Suppressor macrophage treated with lipopolysaccharide for 1 hour (primary cell): ENCODE data around the gene SYNJ1.
"Not testable (repeated sequence)": the region's sequence is repeated elsewhere in the genome, so short reads cannot be mapped to it uniquely, and the experiment has no call there.

Experiments
- DNase-seq, 3 donors: peaks; one replicate each; pipeline ENCODE4 v3.0.0-alpha.2; 2020 to 2022

SYNJ1 gene, protein sequence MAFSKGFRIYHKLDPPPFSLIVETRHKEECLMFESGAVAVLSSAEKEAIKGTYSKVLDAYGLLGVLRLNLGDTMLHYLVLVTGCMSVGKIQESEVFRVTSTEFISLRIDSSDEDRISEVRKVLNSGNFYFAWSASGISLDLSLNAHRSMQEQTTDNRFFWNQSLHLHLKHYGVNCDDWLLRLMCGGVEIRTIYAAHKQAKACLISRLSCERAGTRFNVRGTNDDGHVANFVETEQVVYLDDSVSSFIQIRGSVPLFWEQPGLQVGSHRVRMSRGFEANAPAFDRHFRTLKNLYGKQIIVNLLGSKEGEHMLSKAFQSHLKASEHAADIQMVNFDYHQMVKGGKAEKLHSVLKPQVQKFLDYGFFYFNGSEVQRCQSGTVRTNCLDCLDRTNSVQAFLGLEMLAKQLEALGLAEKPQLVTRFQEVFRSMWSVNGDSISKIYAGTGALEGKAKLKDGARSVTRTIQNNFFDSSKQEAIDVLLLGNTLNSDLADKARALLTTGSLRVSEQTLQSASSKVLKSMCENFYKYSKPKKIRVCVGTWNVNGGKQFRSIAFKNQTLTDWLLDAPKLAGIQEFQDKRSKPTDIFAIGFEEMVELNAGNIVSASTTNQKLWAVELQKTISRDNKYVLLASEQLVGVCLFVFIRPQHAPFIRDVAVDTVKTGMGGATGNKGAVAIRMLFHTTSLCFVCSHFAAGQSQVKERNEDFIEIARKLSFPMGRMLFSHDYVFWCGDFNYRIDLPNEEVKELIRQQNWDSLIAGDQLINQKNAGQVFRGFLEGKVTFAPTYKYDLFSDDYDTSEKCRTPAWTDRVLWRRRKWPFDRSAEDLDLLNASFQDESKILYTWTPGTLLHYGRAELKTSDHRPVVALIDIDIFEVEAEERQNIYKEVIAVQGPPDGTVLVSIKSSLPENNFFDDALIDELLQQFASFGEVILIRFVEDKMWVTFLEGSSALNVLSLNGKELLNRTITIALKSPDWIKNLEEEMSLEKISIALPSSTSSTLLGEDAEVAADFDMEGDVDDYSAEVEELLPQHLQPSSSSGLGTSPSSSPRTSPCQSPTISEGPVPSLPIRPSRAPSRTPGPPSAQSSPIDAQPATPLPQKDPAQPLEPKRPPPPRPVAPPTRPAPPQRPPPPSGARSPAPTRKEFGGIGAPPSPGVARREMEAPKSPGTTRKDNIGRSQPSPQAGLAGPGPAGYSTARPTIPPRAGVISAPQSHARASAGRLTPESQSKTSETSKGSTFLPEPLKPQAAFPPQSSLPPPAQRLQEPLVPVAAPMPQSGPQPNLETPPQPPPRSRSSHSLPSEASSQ (N-terminal part only)

DNA sequence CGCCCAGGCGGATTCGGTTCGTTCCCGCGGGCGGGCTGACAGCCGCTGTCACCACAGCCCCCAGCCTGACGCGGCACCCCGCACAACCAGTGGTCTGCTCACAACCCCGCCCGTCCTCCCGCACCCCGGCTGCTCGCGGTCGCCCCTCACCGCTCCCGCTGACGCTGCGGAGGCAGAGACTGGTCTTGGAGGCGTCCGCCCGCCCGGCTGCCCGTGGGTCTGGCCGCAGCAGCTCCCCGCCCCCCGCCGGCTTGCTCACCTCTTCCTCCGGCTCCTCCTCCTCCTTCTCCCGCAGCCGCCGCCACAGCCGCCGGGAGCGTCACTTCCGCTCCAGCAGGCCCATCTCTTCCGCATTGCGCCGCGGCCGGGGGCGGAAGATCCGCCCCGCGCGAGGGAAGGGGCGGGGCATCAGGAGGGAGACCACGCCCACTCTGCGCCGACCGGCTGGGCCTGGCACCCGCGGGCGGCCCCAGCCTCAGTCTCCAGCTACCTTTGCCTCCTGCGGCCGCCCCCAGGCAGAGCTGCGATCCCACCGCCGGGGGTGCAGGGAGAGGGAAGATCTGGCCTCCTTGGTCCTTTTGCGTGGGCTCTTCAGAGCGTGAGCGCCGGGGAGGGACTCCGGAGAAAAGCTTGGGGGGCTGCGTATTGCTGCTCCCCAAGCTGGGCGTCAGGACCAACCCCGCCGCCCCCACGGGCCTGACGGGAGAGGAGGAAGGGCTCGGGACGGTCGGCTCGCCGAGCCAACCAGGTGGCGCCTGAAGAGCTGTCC, at the start of gene SYNJ1:
TSS of gene SYNJ1 (minus strand) at position 327 of the 769 bp plus-strand sequence. CDS start 1,118 bp downstream, outside the sequence.
- DNase-seq = peak; percentile 98 to 99 (median 98)

DNA sequence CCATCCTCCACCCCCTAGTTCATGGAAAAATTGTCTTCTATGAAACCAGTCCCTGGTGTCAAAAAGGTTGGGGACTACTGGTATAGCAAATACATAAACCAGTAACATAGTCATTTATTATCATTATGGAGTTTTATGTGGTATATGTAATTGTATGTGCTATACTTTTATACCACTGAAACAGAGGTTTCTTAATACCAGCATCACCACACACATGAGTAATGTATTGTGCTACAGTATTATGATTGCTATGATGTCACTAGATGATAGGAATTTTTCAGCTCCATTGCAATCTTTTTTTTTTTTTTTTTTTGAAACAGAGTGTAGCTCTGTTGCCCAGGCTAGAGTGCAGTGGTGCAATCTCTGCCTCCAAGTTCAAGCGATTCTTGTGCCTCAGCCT, 49.5 kb upstream of the SYNJ1 start:
- DNase-seq = peak in 1 of 3 donors; percentile 5

DNA sequence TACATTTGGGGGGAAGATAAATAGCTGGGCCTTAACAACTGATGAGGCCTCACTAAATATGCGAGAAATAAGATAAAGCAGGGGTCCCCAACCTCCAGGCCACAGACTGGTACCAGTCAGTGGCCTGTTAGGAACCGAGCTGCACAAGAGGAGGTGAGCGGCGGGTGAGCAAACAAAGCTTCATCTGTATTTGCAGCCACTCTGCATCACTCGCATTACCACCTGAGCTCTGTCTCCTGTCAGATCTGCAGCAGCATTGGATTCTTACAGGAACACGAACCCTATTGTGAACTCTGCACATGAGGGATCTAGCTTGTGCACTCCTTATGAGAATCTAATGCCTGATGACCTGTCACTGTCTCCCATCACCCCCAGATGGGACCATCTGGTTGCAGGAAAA, 48.9 kb upstream of the SYNJ1 start:
- DNase-seq = no peak

DNA sequence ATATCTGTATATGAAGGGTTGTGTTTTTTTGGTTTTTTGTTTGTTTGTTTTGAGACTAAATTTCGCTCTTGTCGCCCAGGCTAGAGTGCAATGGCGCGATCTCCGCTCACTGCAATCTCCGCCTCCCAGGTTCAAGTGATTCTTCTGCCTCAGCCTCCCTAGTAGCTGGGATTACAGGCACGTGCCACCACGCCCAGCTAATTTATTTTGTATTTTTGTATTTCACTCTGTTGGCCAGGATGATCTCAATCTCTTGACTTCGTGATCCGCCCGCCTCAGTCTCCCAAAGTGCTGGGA, 45.2 kb upstream of the SYNJ1 start:
- not testable (repeated sequence) for DNase-seq

DNA sequence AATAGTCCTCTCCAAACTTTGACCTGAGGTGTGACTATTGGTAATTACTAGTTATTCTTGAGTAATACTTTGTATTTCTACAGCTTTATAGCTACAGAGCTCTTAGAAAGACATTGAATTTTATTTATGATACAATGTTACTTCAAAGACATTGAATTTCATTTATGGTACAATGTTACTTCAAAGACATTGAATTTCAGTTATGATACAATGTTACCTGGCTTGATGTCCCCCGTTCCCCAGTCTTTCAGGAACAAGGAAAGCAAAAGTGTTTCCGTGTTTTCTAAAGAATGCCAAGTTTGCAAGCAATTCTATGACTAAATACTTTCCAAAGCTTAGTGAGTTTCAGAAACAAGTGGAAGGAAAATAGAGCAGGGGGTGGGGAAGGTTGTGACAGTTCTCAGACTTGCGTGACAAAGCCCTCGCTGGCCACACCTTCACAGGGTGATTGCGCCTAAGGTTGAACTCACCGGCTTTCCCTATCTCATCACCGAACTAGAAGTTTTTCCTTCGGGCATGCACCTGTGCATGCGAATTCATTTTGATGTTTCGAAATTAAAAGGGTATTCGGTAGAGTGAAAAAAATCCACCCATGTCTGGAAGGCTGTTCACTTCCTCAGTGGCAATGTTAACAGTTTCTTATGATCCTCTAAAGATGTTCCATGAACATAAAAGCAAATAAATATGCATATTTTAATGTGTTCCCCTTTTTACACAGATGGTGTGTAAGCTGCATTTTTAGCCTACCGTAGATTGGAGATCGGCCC, 44.7 kb upstream of the SYNJ1 start:
- peak; percentile 51 to 70 (median 63) for DNase-seq

DNA sequence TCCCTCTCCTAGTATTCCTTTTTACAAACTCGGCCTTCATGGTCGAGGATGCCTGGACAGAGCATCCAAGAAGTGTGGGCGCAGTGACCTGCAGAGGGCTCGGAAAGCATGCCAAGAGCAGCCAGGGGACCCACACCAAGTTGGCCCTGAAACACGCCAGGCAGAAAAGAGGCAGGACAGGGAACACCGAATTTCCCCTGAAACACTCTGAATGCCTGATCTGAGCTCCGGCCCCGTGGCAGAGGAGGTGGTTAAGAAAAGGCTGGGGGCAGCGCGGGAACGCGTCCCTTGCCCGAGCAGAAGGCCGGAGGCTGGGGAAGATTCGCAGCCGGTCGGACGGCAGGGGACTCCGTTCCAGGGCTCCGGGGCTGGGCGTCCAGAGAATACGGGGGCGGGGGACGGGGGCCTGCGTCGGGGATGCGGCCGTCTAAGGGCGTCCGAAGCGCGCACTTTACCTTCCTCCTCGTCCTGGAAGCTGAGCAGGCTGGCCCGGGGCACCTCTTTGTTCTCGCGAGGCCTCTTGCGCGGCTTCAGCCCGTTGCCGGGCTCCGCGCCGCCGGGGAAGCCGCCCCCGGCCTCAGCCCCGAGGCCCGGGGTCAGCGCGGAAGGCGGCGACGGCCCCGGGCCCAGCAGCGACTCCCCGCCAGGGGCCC, 43.2 kb upstream of the SYNJ1 start:
- peak; percentile 75 to 87 (median 81) for DNase-seq

DNA sequence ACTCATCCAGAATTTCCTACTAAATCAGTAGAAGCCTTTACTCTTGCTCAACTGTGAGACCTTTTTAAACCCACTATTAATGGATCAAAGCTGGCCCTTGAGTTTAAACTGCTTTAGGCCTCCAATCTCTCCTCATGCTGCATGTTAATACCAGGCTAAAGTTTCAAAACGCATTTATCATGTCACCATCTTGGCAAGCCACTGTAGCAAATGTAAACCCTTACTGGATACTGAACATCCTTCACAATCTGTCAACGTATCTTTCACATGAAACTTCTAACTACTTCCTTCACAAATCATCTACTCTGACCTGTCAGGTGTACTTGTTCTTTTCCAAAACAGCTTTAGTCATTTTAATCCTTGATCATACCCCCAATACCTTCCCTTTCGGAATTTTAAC, 40.7 kb upstream of the SYNJ1 start:
- DNase-seq = no peak

DNA sequence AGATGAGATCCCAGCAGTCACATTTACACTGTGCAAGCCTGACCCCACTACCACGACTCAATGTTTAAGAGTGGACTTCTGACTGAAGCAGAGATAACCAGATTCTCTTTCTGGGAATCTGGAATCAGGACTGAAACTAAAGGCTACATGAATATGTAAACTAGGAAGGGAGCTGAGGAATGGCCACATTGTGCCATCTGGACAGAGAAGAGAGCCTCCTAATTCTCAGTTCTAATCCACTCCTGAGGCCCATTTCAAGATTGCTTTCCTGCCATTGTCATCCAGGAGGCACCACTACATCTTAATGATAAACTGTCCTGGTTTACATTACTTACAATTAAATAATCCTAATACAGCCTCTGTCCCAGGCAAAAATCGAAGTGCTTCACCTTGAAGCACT, 37.2 kb upstream of the SYNJ1 start:
- DNase-seq = no peak

DNA sequence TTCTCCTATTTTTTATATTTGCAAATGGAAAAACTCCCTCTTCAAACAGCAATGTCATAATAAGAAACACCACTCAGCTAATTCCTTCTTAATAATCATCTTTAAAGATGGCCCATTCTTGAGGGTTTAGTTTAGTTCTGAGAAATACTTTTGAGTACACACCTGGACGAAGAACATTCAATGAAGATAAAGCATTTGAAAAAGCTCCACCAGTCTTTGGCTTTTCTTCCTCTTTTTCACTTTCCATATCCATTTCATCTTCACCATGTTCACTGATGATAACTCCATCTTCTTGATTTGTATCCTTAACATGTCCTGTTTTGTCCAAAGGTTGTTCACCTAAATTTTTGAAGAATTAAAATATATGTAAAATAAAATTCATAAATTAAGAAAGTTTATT, 36.4 kb upstream of the SYNJ1 start:
- DNase-seq = peak in 1 of 3 donors; percentile 5

DNA sequence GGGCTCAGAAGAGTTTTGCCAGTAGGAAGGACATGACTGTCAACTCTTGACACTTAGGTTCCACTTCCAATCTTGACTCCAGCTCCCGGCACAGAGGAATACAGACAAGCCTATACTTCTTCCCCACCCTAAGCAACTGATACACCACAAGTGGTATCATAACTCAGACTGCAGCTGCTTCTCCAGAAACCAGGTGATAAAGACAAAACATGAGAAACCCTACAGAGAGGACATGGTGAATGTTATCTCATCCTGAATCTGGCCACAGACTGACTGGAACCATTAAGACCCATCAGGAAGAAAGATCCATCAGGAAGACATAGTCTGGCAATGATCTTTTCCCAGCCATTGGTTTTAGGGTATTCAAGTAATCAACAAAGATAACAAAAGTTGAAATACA, 30.0 kb upstream of the SYNJ1 start:
- DNase-seq = no peak

DNA sequence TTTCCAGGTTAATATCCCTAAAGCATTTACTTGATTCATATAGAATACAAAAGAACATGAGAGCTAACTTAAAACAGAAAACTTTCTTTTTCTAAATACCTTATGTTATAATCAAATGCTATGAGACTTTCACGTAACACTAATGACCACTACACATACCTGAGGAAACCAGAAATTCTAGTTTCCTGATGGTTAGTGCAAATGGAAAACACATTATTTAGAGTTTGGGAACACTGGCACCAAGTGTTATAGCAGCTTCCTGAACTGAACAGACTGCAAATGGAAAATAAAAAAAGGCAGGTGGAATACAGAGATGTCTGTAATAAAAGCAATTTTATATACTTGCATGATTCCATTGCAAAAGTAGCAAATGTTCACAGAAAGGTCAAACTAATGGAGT, 28.3 kb upstream of the SYNJ1 start:
- DNase-seq = no peak

DNA sequence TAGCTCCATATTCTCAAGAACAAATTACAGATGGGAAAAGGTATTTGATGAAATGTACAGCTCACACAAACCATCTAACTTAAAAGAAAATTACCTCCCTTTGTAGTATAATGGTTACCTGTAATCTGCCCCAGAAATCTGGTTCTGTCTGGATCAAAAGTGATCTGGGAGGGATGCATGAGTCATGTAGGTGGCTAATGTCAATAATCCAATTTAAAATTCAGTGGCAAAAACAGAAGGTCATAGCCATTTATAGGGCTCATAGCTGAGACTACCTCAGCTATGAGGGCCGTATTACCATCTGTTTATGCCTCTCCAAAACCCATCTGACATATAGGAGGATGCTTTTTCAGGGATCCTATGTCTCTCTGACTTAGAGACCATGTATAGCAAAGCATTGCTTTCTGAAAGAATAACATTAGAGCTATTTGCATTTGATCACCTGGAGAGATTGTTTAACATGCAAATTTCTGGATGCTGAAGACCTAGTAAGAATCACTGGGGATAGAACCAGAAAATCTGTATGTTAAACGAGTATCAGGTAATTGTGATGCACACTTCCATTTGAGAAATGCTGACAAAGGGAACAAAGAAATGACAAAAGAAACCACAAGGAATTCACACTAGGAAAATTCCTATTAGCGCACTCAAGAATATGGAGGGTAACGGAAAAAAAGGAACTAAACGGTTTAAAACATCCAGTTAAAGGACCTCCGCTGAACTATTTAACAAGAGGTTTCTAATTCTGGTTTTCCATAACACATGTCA, 26.2 kb upstream of the SYNJ1 start:
- no peak for DNase-seq

DNA sequence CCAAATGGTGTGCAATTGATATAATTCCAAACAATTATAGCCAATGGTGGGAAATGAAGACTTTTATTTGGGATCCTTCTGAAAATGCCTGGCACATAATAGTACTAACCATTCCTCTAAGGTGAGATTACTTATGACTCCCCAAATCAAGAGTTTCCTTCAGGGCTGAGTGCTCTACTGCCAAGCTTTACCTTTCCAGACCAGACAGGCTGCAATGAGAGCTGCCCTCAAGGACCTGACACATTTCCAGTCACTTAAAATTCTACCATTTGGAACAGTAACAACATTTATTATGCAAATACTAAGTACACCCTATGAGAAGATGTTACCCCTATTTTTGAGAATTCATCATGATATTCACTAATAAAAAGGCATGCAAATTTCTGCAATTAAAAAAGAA, 22.6 kb upstream of the SYNJ1 start:
- DNase-seq = no peak

DNA sequence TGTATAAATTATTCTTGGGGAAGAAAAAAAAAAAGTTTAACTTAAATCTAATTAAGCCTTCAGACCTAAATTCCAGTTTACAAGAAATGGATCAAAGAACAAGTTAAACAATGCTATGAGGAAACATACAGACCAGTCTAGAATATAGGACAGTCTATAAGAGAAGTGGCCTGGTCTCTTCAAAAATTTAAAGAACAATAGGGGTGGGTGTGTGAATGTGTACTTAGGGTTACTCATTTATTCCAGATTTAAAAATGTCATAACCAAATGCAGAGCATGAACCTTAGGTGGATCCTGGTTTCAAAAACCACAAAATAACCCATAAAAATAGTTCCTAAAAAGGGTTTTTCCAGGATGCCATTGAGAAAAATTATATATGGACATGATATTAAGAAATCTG, 21.8 kb upstream of the SYNJ1 start:
- DNase-seq = no peak

DNA sequence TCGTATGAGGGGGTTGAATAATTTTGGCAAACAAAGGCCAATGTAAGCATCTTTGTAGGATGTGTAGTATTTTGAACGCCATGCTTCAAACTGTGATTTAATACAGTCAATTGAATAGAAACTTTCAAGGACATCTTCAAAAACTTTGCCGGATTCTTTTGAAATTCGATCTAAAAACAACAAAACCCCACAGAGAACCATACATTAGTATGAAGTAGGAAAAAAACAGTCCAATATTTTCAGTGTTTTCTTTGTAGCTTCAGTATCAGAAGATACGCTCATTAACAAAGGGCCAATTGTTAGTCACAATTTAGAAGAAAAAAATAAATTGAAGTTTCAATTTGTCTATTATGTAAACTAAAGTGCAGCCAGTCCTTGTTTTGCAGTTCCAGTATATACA, 20.7 kb upstream of the SYNJ1 start:
- DNase-seq = no peak

DNA sequence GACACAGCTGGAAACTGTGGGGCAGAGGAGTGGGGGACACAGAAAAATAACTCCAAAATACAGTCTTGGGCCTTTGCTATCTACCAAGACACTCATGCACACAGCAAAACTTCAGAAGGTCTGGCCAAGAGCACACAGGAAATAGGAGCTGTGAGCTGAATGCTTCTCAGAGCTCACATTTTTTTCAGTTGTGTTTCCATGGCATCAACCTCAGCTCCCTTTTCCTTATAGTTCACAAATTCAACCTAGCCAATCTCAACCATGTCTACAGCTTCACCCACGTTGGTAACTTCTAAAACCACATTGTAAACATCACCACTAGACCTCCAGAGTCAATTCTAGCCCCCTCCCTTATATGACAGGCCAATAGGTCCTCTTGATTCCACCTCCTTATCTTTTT, 19.6 kb upstream of the SYNJ1 start:
- no peak for DNase-seq

DNA sequence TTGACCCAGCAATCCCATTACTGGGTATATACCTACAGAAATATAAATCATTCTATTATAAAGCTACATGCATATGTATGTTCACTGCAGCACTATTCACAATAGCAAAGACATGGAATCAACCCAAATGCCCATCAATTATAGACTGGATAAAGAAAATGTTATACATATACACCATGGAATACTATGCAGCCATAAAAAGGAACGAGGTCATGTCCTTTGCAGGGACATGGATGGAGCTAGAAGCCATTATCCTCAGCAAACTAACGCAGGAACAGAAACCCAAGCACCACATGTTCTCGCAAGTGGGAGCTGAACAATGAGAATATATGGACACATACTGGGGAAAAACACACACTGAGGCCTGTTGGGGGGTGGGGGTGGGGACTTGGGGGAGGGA, 18.9 kb upstream of the SYNJ1 start:
- DNase-seq = not testable (repeated sequence)

DNA sequence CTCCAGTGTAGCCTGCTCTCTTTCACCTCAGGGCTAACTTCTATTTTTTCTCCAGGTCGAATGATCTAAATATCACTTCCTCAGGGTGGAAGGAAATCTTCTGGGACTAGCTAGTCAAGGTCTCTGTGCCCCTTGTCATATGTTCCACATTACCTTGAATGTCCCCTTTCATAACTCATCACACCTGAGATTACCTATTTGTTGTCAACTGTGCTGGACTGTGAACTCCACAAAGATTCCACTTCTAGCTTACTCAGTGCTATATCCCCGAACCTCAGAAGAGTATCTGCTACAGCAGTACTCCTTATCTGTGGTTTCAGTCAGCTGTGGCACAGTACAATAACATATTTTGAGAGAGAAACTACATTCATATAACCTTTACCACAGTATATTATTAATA, 14.6 kb upstream of the SYNJ1 start:
- DNase-seq = no peak

DNA sequence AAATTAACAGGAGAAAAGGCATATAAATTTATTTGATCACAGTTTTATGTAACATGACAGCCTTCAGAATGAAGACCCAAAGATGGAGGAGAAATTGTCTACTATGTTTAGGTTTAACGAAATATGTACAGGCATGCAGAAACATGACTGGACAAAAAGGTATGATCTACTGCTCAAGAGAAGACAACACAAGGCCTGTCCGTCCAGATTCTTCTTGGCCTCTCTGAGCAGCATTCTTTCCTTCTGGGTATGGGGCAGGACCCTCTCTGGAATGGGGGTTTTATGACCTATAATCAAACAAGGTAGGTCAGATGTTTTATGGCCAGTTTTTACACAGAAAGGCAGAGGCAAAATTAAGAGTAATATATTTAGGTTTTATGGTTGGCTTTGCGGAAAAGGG, 13.5 kb upstream of the SYNJ1 start:
- DNase-seq = no peak

DNA sequence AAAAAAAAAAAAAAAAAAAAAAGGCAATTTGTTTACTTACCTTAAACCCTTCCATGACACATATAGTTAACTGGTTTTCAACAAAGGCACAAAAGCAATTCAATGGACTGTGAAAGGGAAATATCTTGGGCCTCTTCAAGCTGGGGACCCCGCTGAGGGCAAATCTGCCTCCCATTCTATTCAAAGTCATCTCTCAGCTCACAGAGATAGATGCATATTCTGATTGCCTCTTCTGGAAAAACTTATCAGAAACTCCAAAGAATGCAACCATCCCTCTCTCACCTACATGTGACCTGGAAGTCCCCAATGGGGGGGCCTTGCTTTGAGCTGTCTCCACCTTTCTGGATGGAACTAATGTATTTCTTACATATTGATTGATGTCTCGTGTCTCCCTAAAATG, 12.1 kb upstream of the SYNJ1 start:
- no peak for DNase-seq
